GM06990 (cell line): ENCODE measurements around the gene THG1L.

Source experiments
- DNase-seq: peaks from one replicate; pipeline ENCODE4 v3.0.0-alpha.2; 2011; ENCODE audit not compliant: insufficient read length; ENCODE audit errors: extremely low read depth
- H3K27me3 ChIP-seq: replicated peaks from 2 replicates; pipeline ENCODE4 v1.6.0; 2011; ENCODE audit warnings: low read length; ENCODE audit not compliant: control insufficient read depth, insufficient read depth
- H3K36me3 ChIP-seq: 2 replicates; pipeline ENCODE4 v1.5.1; 2011; ENCODE audit warnings: low read length; ENCODE audit not compliant: control insufficient read depth, insufficient read depth
- H3K4me3 ChIP-seq: replicated peaks from 2 replicates; pipeline ENCODE4 v1.5.1; 2011; ENCODE audit warnings: low read depth, mild to moderate bottlenecking, control low read depth, low read length
- TF ChIP-seq, protein P1 (sequence below): IDR thresholded peaks from 2 replicates; pipeline ENCODE4 v1.5.1; 2011; ENCODE audit warnings: low read length, control low read depth, mild to moderate bottlenecking, inconsistent platforms; ENCODE audit not compliant: insufficient read depth, poor library complexity, severe bottlenecking

The THG1L gene

DNA sequence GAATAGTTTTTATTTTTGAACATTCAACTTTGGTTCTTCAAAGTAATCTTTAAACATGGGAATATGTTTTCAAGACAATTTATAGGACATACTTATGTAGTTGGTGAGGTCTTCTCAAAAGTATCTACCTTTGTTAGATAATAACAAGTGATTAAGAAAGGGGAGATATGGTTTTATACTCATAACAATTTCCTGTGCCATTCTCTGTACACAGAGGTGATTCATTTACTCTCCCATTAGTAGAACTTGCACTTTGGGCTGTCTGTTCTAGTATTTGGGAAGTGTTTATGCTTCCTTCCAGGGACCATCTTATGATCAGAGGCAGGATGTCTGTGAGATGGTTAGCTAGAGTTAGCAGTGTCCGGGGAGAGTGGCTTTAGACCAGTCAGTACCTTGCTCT is 27.5 kb downstream of the THG1L start:
- TF ChIP-seq, protein P1, sequence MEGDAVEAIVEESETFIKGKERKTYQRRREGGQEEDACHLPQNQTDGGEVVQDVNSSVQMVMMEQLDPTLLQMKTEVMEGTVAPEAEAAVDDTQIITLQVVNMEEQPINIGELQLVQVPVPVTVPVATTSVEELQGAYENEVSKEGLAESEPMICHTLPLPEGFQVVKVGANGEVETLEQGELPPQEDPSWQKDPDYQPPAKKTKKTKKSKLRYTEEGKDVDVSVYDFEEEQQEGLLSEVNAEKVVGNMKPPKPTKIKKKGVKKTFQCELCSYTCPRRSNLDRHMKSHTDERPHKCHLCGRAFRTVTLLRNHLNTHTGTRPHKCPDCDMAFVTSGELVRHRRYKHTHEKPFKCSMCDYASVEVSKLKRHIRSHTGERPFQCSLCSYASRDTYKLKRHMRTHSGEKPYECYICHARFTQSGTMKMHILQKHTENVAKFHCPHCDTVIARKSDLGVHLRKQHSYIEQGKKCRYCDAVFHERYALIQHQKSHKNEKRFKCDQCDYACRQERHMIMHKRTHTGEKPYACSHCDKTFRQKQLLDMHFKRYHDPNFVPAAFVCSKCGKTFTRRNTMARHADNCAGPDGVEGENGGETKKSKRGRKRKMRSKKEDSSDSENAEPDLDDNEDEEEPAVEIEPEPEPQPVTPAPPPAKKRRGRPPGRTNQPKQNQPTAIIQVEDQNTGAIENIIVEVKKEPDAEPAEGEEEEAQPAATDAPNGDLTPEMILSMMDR: no peak
- Histone ChIP-seq H3K4me3 (no peak overlapping the region), H3K27me3 (no peaks in the 10 kb centered on the region), H3K36me3 (peaks cover 6% of the 10 kb centered on the region)
- no peak for DNase-seq

DNA sequence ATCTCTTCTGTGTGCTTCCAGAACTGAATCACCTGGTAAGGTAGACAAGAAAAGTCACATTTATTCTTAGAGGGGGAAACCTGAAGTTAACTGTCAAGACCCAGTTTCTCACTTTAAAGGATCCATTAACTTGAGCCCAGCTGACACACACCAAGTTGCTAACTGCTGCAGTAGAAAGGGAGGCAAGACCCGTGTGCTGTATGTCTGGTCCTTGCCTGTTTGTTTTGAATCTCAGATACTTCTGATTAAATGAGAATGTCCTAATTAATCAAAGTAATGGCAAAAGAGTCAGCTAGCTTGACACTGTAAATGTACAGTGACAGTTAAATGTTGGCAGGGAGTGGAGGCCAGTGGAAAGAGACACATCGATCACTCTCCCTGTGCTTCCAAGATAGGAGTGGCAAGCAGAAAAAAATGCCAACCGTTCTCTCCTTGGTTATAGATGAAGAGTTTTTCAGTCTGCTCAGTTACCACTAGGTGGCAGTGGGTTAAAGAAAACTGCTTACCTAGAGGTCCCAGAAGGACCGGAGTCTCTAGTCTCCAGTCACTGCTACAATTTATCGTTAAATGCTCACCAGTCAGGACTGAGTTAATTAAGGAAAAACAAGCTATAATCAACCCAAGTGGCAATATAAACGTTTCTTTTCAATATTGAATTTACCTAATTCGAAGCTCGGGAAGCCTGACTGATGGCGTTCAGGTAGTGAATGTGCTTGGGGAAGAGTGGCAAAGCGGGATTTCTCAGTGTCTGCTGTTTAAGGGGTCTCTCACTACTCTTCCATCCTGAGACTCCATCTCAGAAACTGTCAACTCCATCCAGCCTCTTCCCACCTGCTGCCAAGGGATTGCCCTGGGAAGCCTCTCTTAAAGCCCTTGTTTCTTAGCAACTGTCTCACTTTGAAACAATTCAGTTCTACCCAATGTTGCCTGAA is 30.7 kb downstream of the THG1L start:
- Histone ChIP-seq H3K4me3 (no peak overlapping the region), H3K27me3 (no peaks in the 10 kb centered on the region), H3K36me3 (no peaks in the 10 kb centered on the region; the same call in none of the 2 replicates)
- no peak for DNase-seq
- TF ChIP-seq, protein P1: peak; percentile 76

DNA sequence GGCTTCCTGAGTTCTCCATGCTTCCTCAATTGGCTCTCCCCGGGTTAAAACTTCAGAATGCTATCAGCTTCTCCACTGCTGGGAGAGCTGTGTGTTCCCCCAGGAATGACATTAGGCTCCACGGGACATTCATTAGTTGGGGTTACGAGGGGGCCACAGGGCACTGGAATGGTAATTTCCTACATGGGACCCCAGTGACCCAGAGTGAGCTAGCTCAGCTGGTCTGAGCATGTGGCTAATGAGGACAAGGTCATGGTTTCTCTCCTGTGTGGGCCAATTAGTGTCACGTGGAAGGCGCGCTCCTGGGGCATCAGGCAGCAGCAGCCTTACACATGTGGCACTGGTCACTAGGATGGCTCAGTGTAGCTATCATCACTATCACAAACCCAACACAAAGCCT is 33.3 kb downstream of the THG1L start:
- Histone ChIP-seq H3K36me3 (no peaks in the 10 kb centered on the region; the same call in none of the 2 replicates), H3K27me3 (no peaks in the 10 kb centered on the region), H3K4me3 (no peak overlapping the region)
- TF ChIP-seq, protein P1: no peak
- no peak for DNase-seq

DNA sequence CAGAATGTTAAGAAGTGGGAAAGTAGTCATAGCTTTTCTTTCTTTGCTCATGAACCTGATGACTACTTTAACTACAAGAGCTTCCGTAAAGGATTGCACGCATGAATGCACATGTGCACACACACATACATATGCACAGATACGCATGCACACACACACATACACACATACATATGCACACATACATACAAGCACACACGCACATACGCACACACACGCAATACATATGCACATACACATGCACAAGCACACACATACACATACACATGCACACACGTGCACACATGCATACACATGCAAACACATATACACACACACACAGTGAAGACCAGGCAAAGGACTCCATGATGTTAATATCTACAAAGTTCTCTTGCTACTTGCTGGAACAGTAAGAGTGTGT is 35.2 kb downstream of the THG1L start:
- DNase-seq: no peak
- TF ChIP-seq, protein P1: no peak
- Histone ChIP-seq H3K27me3 (no peaks in the 10 kb centered on the region), H3K4me3 (no peak overlapping the region), H3K36me3 (no peaks in the 10 kb centered on the region)

DNA sequence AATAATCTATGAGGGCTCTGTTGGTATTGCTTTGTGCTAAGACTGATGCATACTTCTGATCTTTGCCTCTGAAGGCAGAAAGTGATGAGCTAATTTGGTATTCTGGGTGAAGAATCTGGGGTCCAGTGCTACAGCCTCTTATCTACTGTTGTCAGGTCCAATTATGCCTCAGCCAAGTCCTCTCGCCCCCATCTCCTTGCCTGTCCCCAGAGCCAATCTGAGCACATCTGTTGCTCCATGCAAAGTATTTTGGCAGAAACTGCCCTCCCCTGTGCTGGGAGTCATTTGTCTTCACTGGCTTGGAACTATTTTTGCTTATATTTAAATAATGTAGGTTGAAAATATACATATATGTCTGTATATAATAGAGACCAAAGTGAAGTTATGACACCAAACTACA is 35.7 kb downstream of the THG1L start:
- no peak for DNase-seq
- Histone ChIP-seq H3K36me3 (no peaks in the 10 kb centered on the region), H3K4me3 (no peak overlapping the region), H3K27me3 (no peaks in the 10 kb centered on the region)
- TF ChIP-seq, protein P1: no peak

DNA sequence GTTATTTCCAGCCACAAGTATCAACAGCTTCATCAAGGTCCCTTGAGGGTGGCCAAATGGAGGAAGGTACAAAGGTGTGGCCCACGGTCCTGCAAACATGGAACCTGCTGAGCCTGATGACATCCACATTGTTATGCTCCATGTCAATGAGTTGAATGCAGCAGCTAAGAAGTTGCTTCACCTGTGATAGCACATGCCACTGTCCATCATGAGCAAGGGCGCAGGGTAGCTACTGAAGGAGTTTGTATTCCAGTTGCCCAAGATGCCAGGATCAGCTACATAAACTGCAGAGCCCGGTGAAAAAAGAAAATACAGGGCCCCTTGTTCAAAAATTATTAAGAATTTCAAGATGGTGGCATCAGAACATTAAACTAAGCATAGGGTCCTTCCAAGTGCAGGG is 36.5 kb downstream of the THG1L start:
- no peak for DNase-seq
- H3K27me3 ChIP-seq: no peaks in the 10 kb centered on the region
- H3K4me3 ChIP-seq: no peak overlapping the region
- TF ChIP-seq, protein P1: no peak
- H3K36me3 ChIP-seq: no peaks in the 10 kb centered on the region
